ENCODE data around the gene NBAS. TPM values are rescaled to one million over a fixed set of nuclear protein-coding genes. Genes with fewer than 3 reads are reported as not detected.

NBAS gene
- total RNA-seq, 1 experiment from 2014 or later: 44.2 TPM

- Histone ChIP-seq H3K9me3 (replicated peaks) (no peaks in the 10 kb centered on the region), H3K27ac (no peak overlapping the region), H3K36me3 (peaks cover 10% of the 10 kb centered on the region), H3K27me3 (no peaks in the 10 kb centered on the region), H3K4me3 (no peak overlapping the region), H3K4me1 (no peaks in the 10 kb centered on the region)
- DNase-seq: no peak
Measured at GRCh38 chr2:15389326-15389700, 171.8 kb downstream of the NBAS start.

GRCh38 chr2:15388406-15389325, 172.5 kb downstream of the NBAS start:
- Histone ChIP-seq H3K4me3 (no peak overlapping the region), H3K4me1 (no peaks in the 10 kb centered on the region), H3K9me3 (replicated peaks) (no peaks in the 10 kb centered on the region), H3K27ac (no peak overlapping the region), H3K27me3 (no peaks in the 10 kb centered on the region), H3K36me3 (peaks cover 10% of the 10 kb centered on the region)
- no peak for DNase-seq

GRCh38 chr2:15385184-15385583, 175.9 kb downstream of the NBAS start:
- DNase-seq: no peak
- Histone ChIP-seq H3K4me1 (no peaks in the 10 kb centered on the region), H3K27ac (no peak overlapping the region), H3K9me3 (replicated peaks) (no peaks in the 10 kb centered on the region), H3K4me3 (no peak overlapping the region), H3K36me3 (peaks cover 6% of the 10 kb centered on the region; the same call in 1 of the 2 replicates), H3K27me3 (no peaks in the 10 kb centered on the region)

- Histone ChIP-seq H3K27me3 (no peaks in the 10 kb centered on the region), H3K27ac (no peak overlapping the region)
Measured at GRCh38 chr2:15383695-15384350, 177.3 kb downstream of the NBAS start.

GRCh38 chr2:15378148-15378908, 182.8 kb downstream of the NBAS start:
- H3K27me3 ChIP-seq: no peaks in the 10 kb centered on the region
- H3K4me3 ChIP-seq: no peak overlapping the region
- H3K9me3 ChIP-seq (replicated peaks): no peaks in the 10 kb centered on the region
- H3K27ac ChIP-seq: no peak overlapping the region
- H3K4me1 ChIP-seq: no peaks in the 10 kb centered on the region
- H3K36me3 ChIP-seq: peaks cover 9% of the 10 kb centered on the region; the same call in 1 of the 2 replicates
- DNase-seq: no peak

More at GRCh38 chr2:15383695-15384350, 177.3 kb downstream of the NBAS start:
- no peak for DNase-seq
- H3K4me1 ChIP-seq: no peaks in the 10 kb centered on the region
- no peak overlapping the region for H3K4me3 ChIP-seq
- H3K36me3 ChIP-seq: no peaks in the 10 kb centered on the region
- H3K9me3 ChIP-seq (replicated peaks): no peaks in the 10 kb centered on the region

GRCh38 chr2:15377202-15377601, 183.9 kb downstream of the NBAS start:
- no peak overlapping the region for H3K4me3 ChIP-seq
- no peaks in the 10 kb centered on the region for H3K4me1 ChIP-seq
- DNase-seq: no peak
- peaks cover 9% of the 10 kb centered on the region; the same call in 1 of the 2 replicates for H3K36me3 ChIP-seq
- H3K27me3 ChIP-seq: no peaks in the 10 kb centered on the region
- H3K9me3 ChIP-seq (replicated peaks): no peaks in the 10 kb centered on the region
- no peak overlapping the region for H3K27ac ChIP-seq

GRCh38 chr2:15372019-15372418, 189.1 kb downstream of the NBAS start:
- H3K36me3 ChIP-seq: peaks cover 9% of the 10 kb centered on the region; the same call in 1 of the 2 replicates
- H3K9me3 ChIP-seq (replicated peaks): no peaks in the 10 kb centered on the region
- H3K4me1 ChIP-seq: no peaks in the 10 kb centered on the region
- no peaks in the 10 kb centered on the region for H3K27me3 ChIP-seq
- H3K27ac ChIP-seq: no peak overlapping the region
- H3K4me3 ChIP-seq: no peak overlapping the region
- no peak for DNase-seq

- H3K27me3 ChIP-seq: no peaks in the 10 kb centered on the region
- DNase-seq: no peak
- H3K36me3 ChIP-seq: peaks cover 6% of the 10 kb centered on the region; the same call in 1 of the 2 replicates
- no peaks in the 10 kb centered on the region for H3K4me1 ChIP-seq
- no peak overlapping the region for H3K4me3 ChIP-seq
- H3K9me3 ChIP-seq (replicated peaks): no peaks in the 10 kb centered on the region
- H3K27ac ChIP-seq: no peak overlapping the region
Measured at GRCh38 chr2:15369129-15369528, 192.0 kb downstream of the NBAS start.

- Histone ChIP-seq H3K4me1 (no peaks in the 10 kb centered on the region), H3K9me3 (replicated peaks) (no peaks in the 10 kb centered on the region), H3K4me3 (no peak overlapping the region), H3K27ac (no peak overlapping the region), H3K27me3 (no peaks in the 10 kb centered on the region), H3K36me3 (peaks cover 3% of the 10 kb centered on the region; the same call in 1 of the 2 replicates)
- no peak for DNase-seq
Measured at GRCh38 chr2:15367715-15368114, 193.4 kb downstream of the NBAS start.

GRCh38 chr2:15367205-15367604, 193.9 kb downstream of the NBAS start:
- peaks cover 3% of the 10 kb centered on the region; the same call in 1 of the 2 replicates for H3K36me3 ChIP-seq
- no peak overlapping the region for H3K4me3 ChIP-seq
- no peak for DNase-seq
- no peak overlapping the region for H3K27ac ChIP-seq
- no peaks in the 10 kb centered on the region for H3K4me1 ChIP-seq
- no peaks in the 10 kb centered on the region for H3K27me3 ChIP-seq
- H3K9me3 ChIP-seq (replicated peaks): no peaks in the 10 kb centered on the region

GRCh38 chr2:15365411-15365810, 195.7 kb downstream of the NBAS start:
- H3K27me3 ChIP-seq: no peaks in the 10 kb centered on the region
- H3K9me3 ChIP-seq (replicated peaks): no peaks in the 10 kb centered on the region
- H3K36me3 ChIP-seq: no peaks in the 10 kb centered on the region
- no peak overlapping the region for H3K27ac ChIP-seq
- H3K4me1 ChIP-seq: no peaks in the 10 kb centered on the region
- no peak for DNase-seq
- H3K4me3 ChIP-seq: no peak overlapping the region

GRCh38 chr2:15364561-15364960, 196.6 kb downstream of the NBAS start:
- Histone ChIP-seq H3K27ac (no peak overlapping the region), H3K4me3 (no peak overlapping the region), H3K27me3 (no peaks in the 10 kb centered on the region), H3K9me3 (replicated peaks) (no peaks in the 10 kb centered on the region), H3K36me3 (no peaks in the 10 kb centered on the region), H3K4me1 (no peaks in the 10 kb centered on the region)
- DNase-seq: no peak

GRCh38 chr2:15363734-15364133, 197.4 kb downstream of the NBAS start:
- H3K27me3 ChIP-seq: no peaks in the 10 kb centered on the region
- peaks cover 2% of the 10 kb centered on the region; the same call in 1 of the 2 replicates for H3K36me3 ChIP-seq
- no peak for DNase-seq
- no peaks in the 10 kb centered on the region for H3K9me3 ChIP-seq (replicated peaks)
- no peak overlapping the region for H3K4me3 ChIP-seq
- H3K4me1 ChIP-seq: no peaks in the 10 kb centered on the region
- no peak overlapping the region for H3K27ac ChIP-seq

GRCh38 chr2:15363142-15363541, 198.0 kb downstream of the NBAS start:
- no peak for DNase-seq
- Histone ChIP-seq H3K9me3 (replicated peaks) (no peaks in the 10 kb centered on the region), H3K27ac (no peak overlapping the region), H3K4me1 (no peaks in the 10 kb centered on the region), H3K4me3 (no peak overlapping the region), H3K36me3 (peaks cover 2% of the 10 kb centered on the region; the same call in 1 of the 2 replicates), H3K27me3 (no peaks in the 10 kb centered on the region)
